ENCODE data around the gene PITPNM1. TPM values are rescaled to one million over a fixed set of nuclear protein-coding genes. Genes with fewer than 3 reads are reported as not detected.
A peak's percentile ranks its signal among the peaks of the same experiment; 100 is the strongest.
"Not testable (repeated sequence)": the region's sequence is repeated elsewhere in the genome, so short reads cannot be mapped to it uniquely, and the experiment has no call there.

The PITPNM1 gene
- total and polyA plus RNA-seq, 9 donors = 3.1 to 77.2 (median 6.1) TPM

- Histone ChIP-seq H3K4me1 (ENCODE audit: insufficient read depth) (peaks cover 9% of the 10 kb centered on the region), H3K36me3 (no peaks in the 10 kb centered on the region), H3K9me3 (no peaks in the 10 kb centered on the region), H3K27ac (peak within 1 kb of the TSS; percentile 65 to 82), H3K4me3 (peak within 1 kb of the TSS; percentile 42), H3K27me3 (no peaks in the 10 kb centered on the region)
- TF ChIP-seq CTCF (IDR thresholded peaks at IDR 0.05) (peak; percentile 10 to 72 (median 47)), EP300 (IDR thresholded peaks at IDR 0.05) (no peak), POLR2A (IDR thresholded peaks at IDR 0.05) (peak; percentile 60)
- intact Hi-C loops (cut with DNase I) = no loop called here
- 7 to 8% (median 8%) methylated on average over 60 of the region's 60 CpGs for WGBS, 3 donors
- peak; percentile 96 to 98 (median 97) for DNase-seq
Observed at GRCh38 chr11:67482827-67483798, 22.1 kb downstream of the PITPNM1 start, which contains the start of gene AIP. TSS of gene AIP (plus strand) at chr11:67483026. CDS start at chr11:67483159, 133 bp downstream.

GRCh38 chr11:67482275-67482826, 22.8 kb downstream of the PITPNM1 start:
- Histone ChIP-seq H3K4me1 (ENCODE audit: insufficient read depth) (peaks cover 9% of the 10 kb centered on the region), H3K27me3 (no peaks in the 10 kb centered on the region), H3K27ac (peak overlapping the region in 1 of 2 donors; percentile 82), H3K9me3 (no peaks in the 10 kb centered on the region), H3K36me3 (no peaks in the 10 kb centered on the region), H3K4me3 (peak overlapping the region; percentile 42)
- 26 to 40% (median 37%) methylated on average over 19 of the region's 19 CpGs for WGBS, 3 donors
- no peak for TF ChIP-seq POLR2A (IDR thresholded peaks at IDR 0.05)
- TF ChIP-seq CTCF (IDR thresholded peaks at IDR 0.05) = no peak
- TF ChIP-seq EP300 (IDR thresholded peaks at IDR 0.05) = no peak
- intact Hi-C loops (cut with DNase I) = no loop called here
- DNase-seq = peak in 2 of 5 donors; percentile 21 to 50

GRCh38 chr11:67477344-67478050, 27.7 kb downstream of the PITPNM1 start:
- H3K27me3 ChIP-seq; H3K9me3 ChIP-seq; H3K4me1 ChIP-seq (ENCODE audit: insufficient read depth); intact Hi-C loops (cut with DNase I); H3K27ac ChIP-seq; H3K36me3 ChIP-seq; DNase-seq; H3K4me3 ChIP-seq: not testable (repeated sequence)
- WGBS, 3 donors = 73 to 81% (median 77%) methylated on average over 14 to 16 of the region's 16 CpGs

GRCh38 chr11:67476692-67477091, 28.5 kb downstream of the PITPNM1 start:
- WGBS, 3 donors = 68 to 79% (median 74%) methylated on average over 10 of the region's 10 CpGs
- H3K4me3 ChIP-seq = not testable (repeated sequence)

GRCh38 chr11:67472882-67473281, 32.3 kb downstream of the PITPNM1 start:
- 73 to 76% (median 74%) methylated on average over 7 of the region's 7 CpGs for WGBS, 3 donors
- TF ChIP-seq POLR2A (IDR thresholded peaks at IDR 0.05) = no peak
- TF ChIP-seq CTCF (IDR thresholded peaks at IDR 0.05) = no peak
- no peak for TF ChIP-seq EP300 (IDR thresholded peaks at IDR 0.05)
- Histone ChIP-seq H3K4me1 (ENCODE audit: insufficient read depth) (peaks cover 2% of the 10 kb centered on the region), H3K4me3 (no peak overlapping the region), H3K27me3 (no peaks in the 10 kb centered on the region), H3K27ac (no peak overlapping the region), H3K36me3 (no peaks in the 10 kb centered on the region), H3K9me3 (no peaks in the 10 kb centered on the region)
- DNase-seq = no peak
- intact Hi-C loops (cut with DNase I) = no loop called here

More at GRCh38 chr11:67476692-67477091, 28.5 kb downstream of the PITPNM1 start:
- H3K27ac ChIP-seq; H3K36me3 ChIP-seq; H3K9me3 ChIP-seq; H3K27me3 ChIP-seq; intact Hi-C loops (cut with DNase I); H3K4me1 ChIP-seq (ENCODE audit: insufficient read depth); DNase-seq: not testable (repeated sequence)
